H1 (cell line): Measurements from ENCODE around the gene UBA6. TPM values are rescaled to one million over a fixed set of nuclear protein-coding genes. Genes with fewer than 3 reads are reported as not detected.

Experiments used
- CTCF ChIA-PET: fragments of 300-600 bp; sonication (Branson Sonifier 250); formaldehyde crosslinking; loops from one replicate; lab custom pipeline; 2021; ENCODE audit not compliant: partially characterized antibody; lab: Charles Lee
- POLR2A ChIA-PET: fragments of 300-600 bp; sonication (Branson Sonifier 250); formaldehyde crosslinking; loops from one replicate; lab custom pipeline; 2021; ENCODE audit warnings: inconsistent platforms; ENCODE audit not compliant: partially characterized antibody; lab: Charles Lee
- DNase-seq, 2 experiments: peaks; one replicate each; pipeline versions ENCODE4 v3.0.0 to v3.0.0-alpha.2; 2010 to 2022; ENCODE audit warnings: low spot score in 2 of 2, low read depth in 1 of 2, mixed read lengths in 1 of 2
- FAIRE-seq: peaks from 2 replicates; lab custom pipeline; 2011; peaks lifted over from hg19 to GRCh38; lab: Jason Lieb, UNC
- H2AFZ ChIP-seq: 2 replicates; pipeline ENCODE4 v1.8.1; 2012; ENCODE audit warnings: low read length, inconsistent platforms
- H2AK5ac ChIP-seq: 2 replicates; pipeline ENCODE4 v1.6.1; 2013; ENCODE audit warnings: low read depth, low read length
- H2BK120ac ChIP-seq: replicated peaks from 2 replicates; pipeline ENCODE3; 2013; ENCODE audit warnings: low read depth, low read length, inconsistent platforms
- H2BK12ac ChIP-seq: 2 replicates; pipeline ENCODE4 v1.6.1; 2013; ENCODE audit warnings: low read depth, low read length
- H2BK15ac ChIP-seq: 2 replicates; pipeline ENCODE4 v1.6.1; 2013; ENCODE audit warnings: low read length
- H2BK20ac ChIP-seq: 2 replicates; pipeline ENCODE4 v1.6.1; 2013; ENCODE audit warnings: low read length
- H2BK5ac ChIP-seq: 2 replicates; pipeline ENCODE4 v1.6.1; 2013; ENCODE audit warnings: low read depth, low read length
- H3K14ac ChIP-seq: 2 replicates; pipeline ENCODE4 v1.6.1; 2013; ENCODE audit warnings: inconsistent platforms; ENCODE audit not compliant: insufficient read length
- H3K18ac ChIP-seq: 2 replicates; pipeline ENCODE4 v1.6.1; 2013; ENCODE audit warnings: low read length; ENCODE audit errors: extremely low read depth
- H3K23ac ChIP-seq: 2 replicates; pipeline ENCODE4 v1.6.1; 2013; ENCODE audit warnings: inconsistent platforms; ENCODE audit not compliant: insufficient read length
- H3K23me2 ChIP-seq: 2 replicates; pipeline ENCODE4 v1.6.1; 2013; ENCODE audit warnings: low read depth, low read length
- H3K27ac ChIP-seq: 2 replicates; pipeline ENCODE4 v1.6.1; 2011; ENCODE audit warnings: low read depth, low read length, inconsistent platforms
- H3K27me3 ChIP-seq, 4 experiments: replicated peaks in 1 of 4; 1 replicate in 1 of 4; 2 replicates in 3 of 4; pipeline versions ENCODE4 v1.6.1 to v1.8.1; 2011 to 2013; ENCODE audit warnings: low read length in 3 of 4, mild to moderate bottlenecking in 3 of 4, inconsistent platforms in 2 of 4, mixed read lengths in 2 of 4, moderate library complexity in 1 of 4; ENCODE audit not compliant: control insufficient read depth in 3 of 4, insufficient read depth in 3 of 4; ENCODE audit errors: extremely low read depth in 1 of 4
- H3K36me3 ChIP-seq, 4 experiments: 2 replicates each; pipeline versions ENCODE4 v1.6.1 to v1.8.1; 2011 to 2013; ENCODE audit warnings: mild to moderate bottlenecking in 4 of 4, low read length in 3 of 4, moderate library complexity in 2 of 4, control low read depth in 1 of 4, inconsistent platforms in 1 of 4; ENCODE audit not compliant: insufficient read depth in 4 of 4, control insufficient read depth in 2 of 4
- H3K4ac ChIP-seq: replicated peaks from 2 replicates; pipeline ENCODE3; 2013; ENCODE audit warnings: low read length, low read depth, mixed read lengths, inconsistent platforms; ENCODE audit not compliant: insufficient read length
- H3K4me1 ChIP-seq, 4 experiments: replicated peaks in 1 of 4; 1 replicate in 1 of 4; 2 replicates in 3 of 4; pipeline versions ENCODE4 v1.6.1 to v1.8.1; 2011 to 2013; ENCODE audit warnings: low read length in 3 of 4, inconsistent platforms in 2 of 4, mixed read lengths in 1 of 4; ENCODE audit not compliant: insufficient read depth in 4 of 4, control insufficient read depth in 3 of 4
- H3K4me2 ChIP-seq, 2 experiments: 2 replicates each; pipeline versions ENCODE4 v1.6.1 to v1.8.1; 2011 to 2013; ENCODE audit warnings: low read depth in 2 of 2, low read length in 2 of 2, control low read depth in 1 of 2, inconsistent platforms in 1 of 2, mild to moderate bottlenecking in 1 of 2; ENCODE audit not compliant: insufficient read depth in 1 of 2
- H3K4me3 ChIP-seq, 4 experiments: fragments of 200-600, 300-600 bp in 1 of 4; sonication (generic), shearing (Covaris generic), sonication (Bioruptor Twin) in 1 of 4; 2 replicates each; pipeline versions ENCODE4 v1.5.1 to v1.8.1; 2011 to 2016; ENCODE audit warnings: low read length in 4 of 4, low read depth in 3 of 4, control low read depth in 2 of 4, inconsistent platforms in 2 of 4, mild to moderate bottlenecking in 2 of 4, mixed read lengths in 1 of 4, moderate library complexity in 1 of 4; ENCODE audit not compliant: insufficient read depth in 2 of 4; ENCODE audit errors: extremely low read depth in 1 of 4
- H3K56ac ChIP-seq: replicated peaks from 2 replicates; pipeline ENCODE3; 2013; ENCODE audit warnings: low read depth, mild to moderate bottlenecking, mixed read lengths, low read length, inconsistent platforms; ENCODE audit not compliant: insufficient read length
- H3K79me1 ChIP-seq: 2 replicates; pipeline ENCODE4 v1.6.1; 2013; ENCODE audit warnings: low read depth, low read length, control low read depth
- H3K79me2 ChIP-seq, 2 experiments: 2 replicates each; pipeline versions ENCODE4 v1.6.1 to v1.8.1; 2012 to 2013; ENCODE audit warnings: low read length in 2 of 2, mild to moderate bottlenecking in 2 of 2, inconsistent platforms in 1 of 2; ENCODE audit not compliant: insufficient read depth in 2 of 2, control insufficient read depth in 1 of 2
- H3K9ac ChIP-seq, 4 experiments: replicated peaks in 1 of 4; 1 replicate in 1 of 4; 2 replicates in 3 of 4; pipeline versions ENCODE4 v1.6.1 to v1.8.1; 2011 to 2013; ENCODE audit warnings: low read depth in 3 of 4, low read length in 3 of 4, control low read depth in 2 of 4, mild to moderate bottlenecking in 2 of 4, moderate library complexity in 2 of 4, inconsistent platforms in 1 of 4; ENCODE audit errors: extremely low read depth in 1 of 4
- H3K9me3 ChIP-seq, 2 experiments: 2 replicates each; pipeline versions ENCODE4 v1.6.1 to v1.8.1; 2012 to 2013; ENCODE audit warnings: mild to moderate bottlenecking in 2 of 2, moderate library complexity in 2 of 2, control low read depth in 1 of 2, inconsistent platforms in 1 of 2, low read depth in 1 of 2, low read length in 1 of 2, mixed read lengths in 1 of 2; ENCODE audit not compliant: insufficient read depth in 2 of 2
- H4K20me1 ChIP-seq, 2 experiments: replicated peaks in 1 of 2; 2 replicates each; pipeline versions ENCODE3 to v1.8.1; 2011 to 2013; ENCODE audit warnings: inconsistent platforms in 2 of 2, low read length in 2 of 2, mild to moderate bottlenecking in 1 of 2; ENCODE audit not compliant: insufficient read depth in 2 of 2, control insufficient read depth in 1 of 2
- H4K5ac ChIP-seq: 2 replicates; pipeline ENCODE4 v1.6.1; 2013; ENCODE audit warnings: low read length, low read depth, mixed read lengths, inconsistent platforms; ENCODE audit not compliant: insufficient read length
- H4K8ac ChIP-seq: 2 replicates; pipeline ENCODE4 v1.8.0; 2013; ENCODE audit warnings: mild to moderate bottlenecking, moderate library complexity, low read length, inconsistent platforms; ENCODE audit not compliant: insufficient read depth; ENCODE audit errors: extremely low read depth
- H4K91ac ChIP-seq: replicated peaks from 2 replicates; pipeline ENCODE3; 2013; ENCODE audit warnings: low read length, mixed read lengths, inconsistent platforms; ENCODE audit not compliant: insufficient read length
- ASH2L ChIP-seq: fragments of 200-600, 300-600 bp; sonication (generic); IDR thresholded peaks from one replicate; pipeline ENCODE4 v1.7.1; 2017; ENCODE audit warnings: low read length
- CREB1 ChIP-seq: IDR thresholded peaks from 2 replicates; pipeline ENCODE4 v1.6.1; 2012; ENCODE audit warnings: inconsistent platforms
- PHF8 ChIP-seq: fragments of 200-600 bp; sonication (generic); conservative IDR thresholded peaks from 2 replicates; pipeline ENCODE4 v1.7.1; 2012; ENCODE audit warnings: low read depth, mild to moderate bottlenecking, inconsistent platforms, low read length, moderate library complexity
- SAP30 ChIP-seq: fragments of 300-600 bp; sonication (generic); IDR thresholded peaks from 2 replicates; pipeline ENCODE4 v1.7.1; 2012; ENCODE audit warnings: low read length, moderate library complexity, mild to moderate bottlenecking, inconsistent platforms; ENCODE audit not compliant: insufficient read depth, insufficient replicate concordance
- SIN3A ChIP-seq, 2 experiments: IDR thresholded peaks in 1 of 2; conservative IDR thresholded peaks in 1 of 2; 2 replicates each; pipeline ENCODE4 v1.6.1; 2011 to 2012; ENCODE audit warnings: low read length in 2 of 2, improper control_type of control experiment in 1 of 2, low read depth in 1 of 2, mild to moderate bottlenecking in 1 of 2
- SIX5 ChIP-seq: IDR thresholded peaks from 2 replicates; pipeline ENCODE4 v1.6.1; 2011; ENCODE audit warnings: mild to moderate bottlenecking, low read depth, low read length
- SP1 ChIP-seq: IDR thresholded peaks from 2 replicates; pipeline ENCODE4 v1.6.1; 2011; ENCODE audit warnings: low read depth, low read length
- SUZ12 ChIP-seq: fragments of 200-600 bp; sonication (generic); IDR thresholded peaks from 2 replicates; pipeline ENCODE4 v1.6.1; 2012; ENCODE audit warnings: mild to moderate bottlenecking, inconsistent platforms, low read length, moderate library complexity, mixed read lengths
- WGBS, 2 experiments: shearing (Covaris generic) in 1 of 2; methylation state at CpG; one replicate each; pipeline versions ENCODE4 v1.1.6 to v1.1.7; 2013 to 2015; ENCODE audit warnings: low lambda C conversion rate in 2 of 2, mixed read lengths in 2 of 2, inconsistent platforms in 1 of 2, low coverage in 1 of 2, missing lambda C conversion rate in 1 of 2; ENCODE audit not compliant: insufficient replicate concordance in 2 of 2, insufficient coverage in 1 of 2, insufficient read length in 1 of 2; ENCODE audit errors: extremely low coverage in 1 of 2, missing lambda C conversion rate in 1 of 2; 5-methylcytosine and 5-hydroxymethylcytosine counted together
- long read RNA-seq, 2 experiments: library from RNA in 1 of 2; library from capped mRNA in 1 of 2; stranded (forward); transcript quantifications; one replicate each; pipeline ENCODE4 v2.0.0, GENCODE V29; 2021; ENCODE audit warnings: inconsistent platforms in 1 of 2
- polyA minus RNA-seq, 3 experiments: library from RNA; depleted of rRNA, polyadenylated mRNA; stranded (reverse); fragments of >200 nt; gene quantifications; 1 replicate in 2 of 3; 2 replicates in 1 of 3; pipeline ENCODE4 v1.2.3, GENCODE V29; 2011
- polyA plus RNA-seq, 7 experiments: library from polyadenylated mRNA; depleted of rRNA in 3 of 7; stranded (reverse) in 5 of 7; unstranded in 2 of 7; fragments of >200 nt in 5 of 7; fragments of 200-250 nt in 2 of 7; gene quantifications; 1 replicate in 5 of 7; 2 replicates in 1 of 7; 4 replicates in 1 of 7; pipeline versions ENCODE4 v1.2.1 to v1.2.3, GENCODE V29; 2011 to 2013; ENCODE audit warnings: missing spikeins in 2 of 7, mixed read lengths in 2 of 7
- total RNA-seq: library from RNA; stranded (reverse); fragmentation: NEBNext Ultra II Directional; extraction: Animal tissue kit (Norgen Biotek cat#: 25700); gene quantifications from 2 replicates; pipeline ENCODE4 v1.2.1, GENCODE V29; 2021

Gene UBA6
- total RNA-seq = 74.3 and 78.0 TPM in 2 replicates
- 14.7 and 17.4 TPM in 2 replicates for polyA plus RNA-seq (2011; rRNA removed)
- 33.5 TPM for polyA plus RNA-seq (2011; cell fraction: cytosol; rRNA removed)
- polyA plus RNA-seq (2011; cell fraction: nucleus; rRNA removed) = 9.6 TPM
- polyA plus RNA-seq (2012, experiment 1 of 2) = 26.0 to 46.1 TPM (median 36.2 TPM) in 4 replicates
- polyA plus RNA-seq (2012, experiment 2 of 2) = 0.60 TPM
- polyA plus RNA-seq (2013, experiment 1 of 2) = 31.8 TPM
- 31.1 TPM for polyA plus RNA-seq (2013, experiment 2 of 2)
- polyA minus RNA-seq (2011; rRNA and poly(A)+ RNA removed) = 101 and 126 TPM in 2 replicates
- 69.3 TPM for polyA minus RNA-seq (2011; cell fraction: cytosol; rRNA and poly(A)+ RNA removed)
- polyA minus RNA-seq (2011; cell fraction: nucleus; rRNA and poly(A)+ RNA removed) = 48.6 TPM
- long read RNA-seq, experiment 1, partial matches to known transcripts = 2 of 16 reads
- long read RNA-seq, experiment 1, other reads (novel, unspliced or antisense) = 14 of 16 reads
- long read RNA-seq, experiment 2, partial matches to known transcripts = 2 of 4 reads
- long read RNA-seq, experiment 2, other reads (novel, unspliced or antisense) = 2 of 4 reads

DNA sequence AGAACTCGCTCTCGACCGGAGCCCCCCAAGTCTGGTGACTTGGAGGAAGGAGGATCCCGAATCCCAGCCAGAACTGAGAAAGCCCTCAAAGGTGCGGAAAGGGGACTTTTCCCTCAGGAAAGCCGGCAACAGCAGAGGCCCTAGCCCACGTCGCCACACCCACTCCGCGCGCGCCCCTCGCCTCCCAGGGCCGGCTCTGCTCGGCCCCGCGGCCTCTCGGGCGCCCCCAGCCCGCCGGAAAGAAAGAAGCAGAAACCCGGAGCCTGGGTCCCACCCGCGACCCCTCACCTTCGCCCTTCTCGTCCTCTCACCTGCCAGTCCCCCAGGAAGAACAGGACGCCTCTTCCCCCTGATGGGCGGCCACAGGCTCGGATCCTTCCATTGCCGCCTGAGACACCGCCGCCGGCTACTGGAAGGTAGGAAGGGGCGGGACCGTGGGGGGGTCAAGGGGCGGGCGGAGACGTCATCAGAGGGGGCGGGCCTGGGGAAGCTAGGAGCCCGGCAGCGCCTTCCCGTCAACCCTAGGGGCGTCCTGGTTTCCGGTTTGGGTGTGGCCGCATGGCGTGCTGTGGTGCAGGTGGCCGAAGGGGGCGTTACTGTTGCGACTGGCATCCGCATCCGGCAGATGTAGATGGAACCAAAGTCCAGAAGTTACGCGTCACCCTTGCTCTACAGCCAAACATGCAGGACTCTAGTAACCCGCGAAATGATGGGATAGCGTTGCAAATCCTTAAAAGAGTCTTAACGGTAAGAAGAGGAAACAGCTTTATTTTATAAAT, at the start of gene UBA6:
Gene UBA6, minus strand, starts transcription at position 418 of the 779 bp plus-strand sequence. Its CDS starts 36 bp downstream, at position 382.
- Histone ChIP-seq H3K56ac (peak within 1 kb of the TSS; percentile 30), H3K23me2 (peaks cover 1% of the 10 kb centered on the region; the same call in 1 of the 2 replicates), H3K9me3 (no peaks in the 10 kb centered on the region), H3K27ac (peak within 1 kb of the TSS; percentile 78; the same call in 1 of the 2 replicates), H3K36me3 (peaks cover 0 to under 1% (median 0%) of the 10 kb centered on the region in 4 experiments; a peak in 2 of 8 replicates), H3K14ac (no peak within 1 kb of the TSS), H3K4me3 (peak within 1 kb of the TSS; percentile 86 to 99 (median 90)), H2AFZ (peak within 1 kb of the TSS; percentile 83; the same call in 1 of the 2 replicates), H4K8ac (peak within 1 kb of the TSS; percentile 87; the same call in 1 of the 2 replicates), H3K18ac (peak within 1 kb of the TSS; percentile 83), H2BK12ac (0 out of 2 replicates have a peak within 1 kb of the TSS, but pooled peaks have one; percentile 17), H4K91ac (no peak within 1 kb of the TSS), H2BK120ac (no peak within 1 kb of the TSS), H2AK5ac (no peak within 1 kb of the TSS), H3K4me2 (peak within 1 kb of the TSS; percentile 70 to 72), H2BK20ac (no peak within 1 kb of the TSS), H4K5ac (peak within 1 kb of the TSS; percentile 58), H4K20me1 (peaks cover 1 to 2% of the 10 kb centered on the region in 2 experiments), H3K9ac (peak within 1 kb of the TSS; percentile 68 to 93 (median 79)), H3K79me2 (peaks cover 8 to 63% of the 10 kb centered on the region in 2 experiments), H3K4ac (peak within 1 kb of the TSS; percentile 77), H2BK15ac (0 out of 2 replicates have a peak within 1 kb of the TSS, but pooled peaks have one; percentile 61), H3K27me3 (no peaks in the 10 kb centered on the region), H3K23ac (no peak within 1 kb of the TSS), H2BK5ac (peak within 1 kb of the TSS; percentile 66; the same call in 1 of the 2 replicates), H3K79me1 (peaks cover 4% of the 10 kb centered on the region; the same call in 1 of the 2 replicates), H3K4me1 (no peaks in the 10 kb centered on the region; a peak in 2 of 7 replicates)
- ChIA-PET POLR2A (interaction anchor here (0.7 to 1.4 kb wide), 4 partner anchors 10 to 23 kb away, joined by 3 to 4 read pairs (median 3); no protein-coding TSS in a partner anchor), CTCF (interaction anchor here (0.7 to 1.5 kb wide), 12 partner anchors 10 to 715 kb away, joined by 3 to 6 read pairs (median 3); no protein-coding TSS in a partner anchor)
- FAIRE-seq = peak; percentile 45
- DNase-seq = peak; percentile 91
- 1% methylated on average over 35 of the region's 57 CpGs; no CpG with 5 or more reads in 1 of the 2 experiments for WGBS, 2 experiments
- TF ChIP-seq SAP30 (peak; percentile 67), SUZ12 (no peak), PHF8 (peak; percentile 81), ASH2L (peak; percentile 43), SP1 (peak; percentile 47; the same call in 1 of the 2 replicates), SIN3A (conservative IDR thresholded peaks at IDR 0.05 in 1 of 2, IDR thresholded peaks at IDR 0.05 in 1 of 2; ENCODE audit: low read depth in 1 of 2, low read length in 2 of 2) (peak; percentile 52 to 62; a peak in 1 of 4 replicates), SIX5 (no peak), CREB1 (peak; percentile 88)
